Suppressor macrophage treated with lipopolysaccharide for 4 hours (primary cell): ENCODE data around the gene SLC8B1.
A peak's percentile ranks its signal among the peaks of the same experiment; 100 is the strongest.

Source experiments
- DNase-seq: peaks from one replicate; pipeline ENCODE4 v3.0.0-alpha.2; 2020

Gene SLC8B1

GRCh38 chr12:113292091-113292490 is 42.8 kb downstream of the SLC8B1 start:
- DNase-seq: no peak

- no peak for DNase-seq
Observed at GRCh38 chr12:113291586-113291985, 43.3 kb downstream of the SLC8B1 start.

- DNase-seq: no peak
Observed at GRCh38 chr12:113290506-113290905, 44.4 kb downstream of the SLC8B1 start.

GRCh38 chr12:113289361-113289760 is 45.5 kb downstream of the SLC8B1 start:
- DNase-seq: no peak

GRCh38 chr12:113287899-113288282 is 47.0 kb downstream of the SLC8B1 start:
- no peak for DNase-seq

- no peak for DNase-seq
Observed at GRCh38 chr12:113287146-113287898, 47.6 kb downstream of the SLC8B1 start.

- no peak for DNase-seq
Observed at GRCh38 chr12:113286712-113287111, 48.2 kb downstream of the SLC8B1 start.

- no peak for DNase-seq
Observed at GRCh38 chr12:113285679-113286610, 49.0 kb downstream of the SLC8B1 start.

GRCh38 chr12:113284751-113285150 is 50.2 kb downstream of the SLC8B1 start:
- DNase-seq: no peak

GRCh38 chr12:113278633-113279032 is 56.3 kb downstream of the SLC8B1 start:
- DNase-seq: no peak

GRCh38 chr12:113278141-113278540 is 56.8 kb downstream of the SLC8B1 start:
- no peak for DNase-seq

- no peak for DNase-seq
Observed at GRCh38 chr12:113277511-113277910, 57.4 kb downstream of the SLC8B1 start.

GRCh38 chr12:113276946-113277500 is 57.9 kb downstream of the SLC8B1 start:
- no peak for DNase-seq

GRCh38 chr12:113276306-113276705 is 58.6 kb downstream of the SLC8B1 start:
- DNase-seq: peak; percentile 15

GRCh38 chr12:113274848-113275247 is 60.1 kb downstream of the SLC8B1 start:
- no peak for DNase-seq

GRCh38 chr12:113273053-113273725 is 61.7 kb downstream of the SLC8B1 start:
- no peak for DNase-seq

GRCh38 chr12:113271853-113272561 is 62.9 kb downstream of the SLC8B1 start:
- DNase-seq: peak; percentile 92

GRCh38 chr12:113271466-113271852 is 63.5 kb downstream of the SLC8B1 start:
- DNase-seq: no peak

- no peak for DNase-seq
Observed at GRCh38 chr12:113270709-113271009, 64.2 kb downstream of the SLC8B1 start.

GRCh38 chr12:113269257-113269943 is 65.5 kb downstream of the SLC8B1 start:
- DNase-seq: no peak

- DNase-seq: no peak
Observed at GRCh38 chr12:113268621-113269020, 66.3 kb downstream of the SLC8B1 start.

GRCh38 chr12:113268136-113268535 is 66.8 kb downstream of the SLC8B1 start:
- DNase-seq: no peak
